ENCODE measurements around the gene ZNF688. TPM values are rescaled to one million over a fixed set of nuclear protein-coding genes. Genes with fewer than 3 reads are reported as not detected.
A peak's percentile ranks its signal among the peaks of the same experiment; 100 is the strongest.

Gene ZNF688
- polyA plus RNA-seq, 2 of the 4 experiments (the other 2 are of a cell fraction): 4.6 to 6.7 TPM

GRCh38 chr16:30609002-30609925 lies 37.8 kb upstream of the ZNF688 start:
- Histone ChIP-seq H3K9me3 (no peaks in the 10 kb centered on the region), H3K4me2 (peak overlapping the region; percentile 83), H3K4me1 (peaks cover 9% of the 10 kb centered on the region; the same call in 1 of the 3 replicates), H3K4me3 (peak overlapping the region; percentile 92), H3K27ac (peak overlapping the region; percentile 92 to 96)
- FAIRE-seq (no peak), DNase-seq (ENCODE audit: low read depth in 1 of 2, low spot score in 1 of 2) (peak in 1 of 2 experiments; percentile 51), ATAC-seq (peak; percentile 73)
- ChIA-PET POLR2A (interaction anchor here (0.5 to 1.6 kb wide), 7 partner anchors 10 to 238 kb away, joined by 3 to 10 read pairs (median 5); partner anchors contain the start of genes SEPHS2, ZNF747 and ZNF764), CTCF (interaction anchor here (0.5 to 10.1 kb wide), 7 partner anchors 11 to 179 kb away, joined by 3 to 120 read pairs (median 8); partner anchors contain the start of genes DCTPP1 and ZNF764)
- 43% methylated on average over 22 of the region's 40 CpGs for WGBS (ENCODE audit: missing lambda C conversion rate)
- TF ChIP-seq POLR2A (IDR thresholded peaks at IDR 0.05; ENCODE audit: low read length) (peak; percentile 14; the same call in 1 of the 2 replicates), BHLHE40 (IDR thresholded peaks at IDR 0.05; ENCODE audit: low read depth, low read length) (no peak)

- 93% methylated on average over 3 of the region's 3 CpGs for WGBS (ENCODE audit: missing lambda C conversion rate)
- CTCF ChIA-PET: interaction anchor here (1.3 to 3.5 kb wide), 4 partner anchors 8 to 171 kb away, joined by 3 to 22 read pairs (median 11); no protein-coding TSS in a partner anchor
- DNase-seq (ENCODE audit: low read depth in 1 of 2, low spot score in 1 of 2): no peak
- no peak for ATAC-seq
- H3K9me3 ChIP-seq: 0 out of 3 replicates have a peak, but pooled peaks cover 3% of the 10 kb centered on the region
- POLR2A ChIA-PET: no interaction called here
- H3K27ac ChIP-seq: no peak overlapping the region
- no peak overlapping the region for H3K4me2 ChIP-seq
- FAIRE-seq: no peak
- H3K4me1 ChIP-seq: peaks cover 9% of the 10 kb centered on the region; the same call in 1 of the 3 replicates
- TF ChIP-seq HMGXB4 (CRISPR knock-in tag; IDR thresholded peaks at IDR 0.05; ENCODE audit: borderline replicate concordance): no peak
- TF ChIP-seq CHD2 (IDR thresholded peaks at IDR 0.05; ENCODE audit: low read length, partially characterized antibody): no peak
- TF ChIP-seq HOXB5 (CRISPR knock-in tag; IDR thresholded peaks at IDR 0.05): no peak
- no peak for TF ChIP-seq RAD21 (conservative IDR thresholded peaks at IDR 0.05 in 1 of 2, IDR thresholded peaks at IDR 0.05 in 1 of 2)
- no peak for TF ChIP-seq RARB (CRISPR knock-in tag; IDR thresholded peaks at IDR 0.05)
- TF ChIP-seq PBX3 (IDR thresholded peaks at IDR 0.05): no peak
- no peak for TF ChIP-seq HOXA7 (CRISPR knock-in tag; IDR thresholded peaks at IDR 0.05)
- TF ChIP-seq KDM5A (IDR thresholded peaks at IDR 0.05): no peak
- no peak for TF ChIP-seq TFCP2L1 (CRISPR knock-in tag; IDR thresholded peaks at IDR 0.05)
- TF ChIP-seq CEBPB (IDR thresholded peaks at IDR 0.05): no peak
- no peak for TF ChIP-seq MAX (IDR thresholded peaks at IDR 0.05)
- no peak for TF ChIP-seq CBX2 (IDR thresholded peaks at IDR 0.05; ENCODE audit: borderline replicate concordance, low read depth)
- TF ChIP-seq ATOH8 (CRISPR knock-in tag; IDR thresholded peaks at IDR 0.05; ENCODE audit: low read depth): no peak
- H3K4me3 ChIP-seq: no peak overlapping the region
Measured at GRCh38 chr16:30606004-30606403, 34.5 kb upstream of the ZNF688 start.

- ATAC-seq (no peak), DNase-seq (ENCODE audit: low read depth in 1 of 2, low spot score in 1 of 2) (no peak), FAIRE-seq (no peak)
- no peak overlapping the region for H3K4me3 ChIP-seq
- H3K27ac ChIP-seq: no peak overlapping the region
- POLR2A ChIA-PET: no interaction called here
- CTCF ChIA-PET: interaction anchor here (1.9 to 2.4 kb wide), 2 partner anchors 10 to 155 kb away, joined by 8 to 17 read pairs; no protein-coding TSS in a partner anchor
- peaks cover 6% of the 10 kb centered on the region; the same call in 1 of the 3 replicates for H3K4me1 ChIP-seq
- no peak for TF ChIP-seq REST (IDR thresholded peaks at IDR 0.05)
- TF ChIP-seq RFX5 (IDR thresholded peaks at IDR 0.05): no peak
- TF ChIP-seq RNF2 (IDR thresholded peaks at IDR 0.05; ENCODE audit: borderline replicate concordance, low read depth): no peak
- TF ChIP-seq MYC (IDR thresholded peaks at IDR 0.05; ENCODE audit: borderline replicate concordance, low read length): no peak
- TF ChIP-seq JUNB (IDR thresholded peaks at IDR 0.05): no peak
- no peak for TF ChIP-seq GATA3 (IDR thresholded peaks at IDR 0.05; ENCODE audit: borderline replicate concordance)
- no peak for TF ChIP-seq RARB (CRISPR knock-in tag; IDR thresholded peaks at IDR 0.05)
- TF ChIP-seq RAD21 (conservative IDR thresholded peaks at IDR 0.05 in 1 of 2, IDR thresholded peaks at IDR 0.05 in 1 of 2): no peak
- TF ChIP-seq CHD4 (IDR thresholded peaks at IDR 0.05; ENCODE audit: borderline replicate concordance): no peak
- TF ChIP-seq HDAC2 (IDR thresholded peaks at IDR 0.05): no peak
- H3K4me2 ChIP-seq: no peak overlapping the region
- 91% methylated on average over 15 of the region's 15 CpGs for WGBS (ENCODE audit: missing lambda C conversion rate)
- 0 out of 3 replicates have a peak, but pooled peaks cover 7% of the 10 kb centered on the region for H3K9me3 ChIP-seq
Measured at GRCh38 chr16:30605158-30605557, 33.6 kb upstream of the ZNF688 start.
